ENCODE results near the gene KIF16B.

DNA sequence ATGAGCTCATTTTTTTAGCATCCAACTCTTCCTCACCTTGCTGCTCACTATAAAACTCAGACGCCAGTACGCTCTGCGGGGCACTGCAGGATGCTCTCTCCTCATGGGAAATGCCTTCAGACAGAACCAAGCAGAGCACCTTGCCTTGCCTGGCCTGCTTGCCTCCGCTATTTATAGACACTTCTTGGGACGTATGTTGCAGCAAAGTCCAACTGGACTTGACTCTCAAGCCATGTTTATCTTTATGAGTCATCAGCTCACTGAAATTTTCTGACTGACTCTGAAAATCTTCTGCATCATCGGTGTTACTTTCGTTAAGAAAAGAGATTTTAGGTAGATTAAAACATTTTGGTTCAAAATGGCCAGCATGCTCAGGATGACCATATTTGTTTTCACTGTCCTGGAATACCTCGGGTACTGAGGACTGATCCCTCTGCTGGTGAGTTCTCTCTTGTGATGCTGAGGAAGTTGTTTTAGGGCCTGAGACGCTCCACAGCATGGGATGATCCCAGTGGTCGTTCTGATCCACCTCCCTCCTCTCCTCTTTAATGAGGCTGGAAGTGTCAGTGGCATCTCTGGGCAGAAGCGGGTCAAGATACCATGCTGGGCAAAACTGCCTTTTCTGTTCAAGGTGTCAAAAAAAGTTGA lies 204.5 kb downstream of the KIF16B start:
- TF ChIP-seq, protein P1, sequence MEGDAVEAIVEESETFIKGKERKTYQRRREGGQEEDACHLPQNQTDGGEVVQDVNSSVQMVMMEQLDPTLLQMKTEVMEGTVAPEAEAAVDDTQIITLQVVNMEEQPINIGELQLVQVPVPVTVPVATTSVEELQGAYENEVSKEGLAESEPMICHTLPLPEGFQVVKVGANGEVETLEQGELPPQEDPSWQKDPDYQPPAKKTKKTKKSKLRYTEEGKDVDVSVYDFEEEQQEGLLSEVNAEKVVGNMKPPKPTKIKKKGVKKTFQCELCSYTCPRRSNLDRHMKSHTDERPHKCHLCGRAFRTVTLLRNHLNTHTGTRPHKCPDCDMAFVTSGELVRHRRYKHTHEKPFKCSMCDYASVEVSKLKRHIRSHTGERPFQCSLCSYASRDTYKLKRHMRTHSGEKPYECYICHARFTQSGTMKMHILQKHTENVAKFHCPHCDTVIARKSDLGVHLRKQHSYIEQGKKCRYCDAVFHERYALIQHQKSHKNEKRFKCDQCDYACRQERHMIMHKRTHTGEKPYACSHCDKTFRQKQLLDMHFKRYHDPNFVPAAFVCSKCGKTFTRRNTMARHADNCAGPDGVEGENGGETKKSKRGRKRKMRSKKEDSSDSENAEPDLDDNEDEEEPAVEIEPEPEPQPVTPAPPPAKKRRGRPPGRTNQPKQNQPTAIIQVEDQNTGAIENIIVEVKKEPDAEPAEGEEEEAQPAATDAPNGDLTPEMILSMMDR (IDR thresholded peaks at IDR 0.05 in 2 of 3, conservative IDR thresholded peaks at IDR 0.05 in 1 of 3; ENCODE audit: borderline replicate concordance in 1 of 3, insufficient read depth in 1 of 3, low read depth in 2 of 3, low read length in 2 of 3): no peak
- no peak for TF ChIP-seq POLR2A (IDR thresholded peaks at IDR 0.05; ENCODE audit: borderline replicate concordance, extremely low read depth, insufficient read depth, insufficient read length)
- no peak for TF ChIP-seq TCF7L2 (IDR thresholded peaks at IDR 0.05; ENCODE audit: borderline replicate concordance, extremely low read depth, insufficient read depth, insufficient read length)
- no peak for TF ChIP-seq SRF (IDR thresholded peaks at IDR 0.05; ENCODE audit: low read depth)
- TF ChIP-seq RAD21 (IDR thresholded peaks at IDR 0.05; ENCODE audit: low read depth): no peak
- no peak for TF ChIP-seq EZH2 (IDR thresholded peaks at IDR 0.05)
- TF ChIP-seq POLR2AphosphoS5 (IDR thresholded peaks at IDR 0.05; ENCODE audit: low read depth, low read length): no peak
